Fibroblast of mammary gland (primary cell): ENCODE measurements around the gene PRICKLE2.
A peak's percentile ranks its signal among the peaks of the same experiment; 100 is the strongest.

Experiments
- DNase-seq: peaks from one replicate; pipeline ENCODE4 v3.0.0-alpha.2; 2010; ENCODE audit warnings: low read depth
- H3K4me3 ChIP-seq: 2 replicates; pipeline ENCODE4 v1.5.1; 2011; ENCODE audit warnings: low read depth, mild to moderate bottlenecking, low read length, moderate library complexity; ENCODE audit not compliant: control insufficient read depth
- TF ChIP-seq, protein P1 (sequence below): conservative IDR thresholded peaks from 2 replicates; pipeline ENCODE4 v1.5.1; 2011; ENCODE audit warnings: low read depth, low read length, inconsistent platforms; ENCODE audit not compliant: control insufficient read depth, insufficient read depth

PRICKLE2 gene

GRCh38 chr3:64145438-64145837, 79.8 kb downstream of the PRICKLE2 start:
- TF ChIP-seq, protein P1, sequence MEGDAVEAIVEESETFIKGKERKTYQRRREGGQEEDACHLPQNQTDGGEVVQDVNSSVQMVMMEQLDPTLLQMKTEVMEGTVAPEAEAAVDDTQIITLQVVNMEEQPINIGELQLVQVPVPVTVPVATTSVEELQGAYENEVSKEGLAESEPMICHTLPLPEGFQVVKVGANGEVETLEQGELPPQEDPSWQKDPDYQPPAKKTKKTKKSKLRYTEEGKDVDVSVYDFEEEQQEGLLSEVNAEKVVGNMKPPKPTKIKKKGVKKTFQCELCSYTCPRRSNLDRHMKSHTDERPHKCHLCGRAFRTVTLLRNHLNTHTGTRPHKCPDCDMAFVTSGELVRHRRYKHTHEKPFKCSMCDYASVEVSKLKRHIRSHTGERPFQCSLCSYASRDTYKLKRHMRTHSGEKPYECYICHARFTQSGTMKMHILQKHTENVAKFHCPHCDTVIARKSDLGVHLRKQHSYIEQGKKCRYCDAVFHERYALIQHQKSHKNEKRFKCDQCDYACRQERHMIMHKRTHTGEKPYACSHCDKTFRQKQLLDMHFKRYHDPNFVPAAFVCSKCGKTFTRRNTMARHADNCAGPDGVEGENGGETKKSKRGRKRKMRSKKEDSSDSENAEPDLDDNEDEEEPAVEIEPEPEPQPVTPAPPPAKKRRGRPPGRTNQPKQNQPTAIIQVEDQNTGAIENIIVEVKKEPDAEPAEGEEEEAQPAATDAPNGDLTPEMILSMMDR, result no peak
- no peak overlapping the region for H3K4me3 ChIP-seq
- no peak for DNase-seq

DNA sequence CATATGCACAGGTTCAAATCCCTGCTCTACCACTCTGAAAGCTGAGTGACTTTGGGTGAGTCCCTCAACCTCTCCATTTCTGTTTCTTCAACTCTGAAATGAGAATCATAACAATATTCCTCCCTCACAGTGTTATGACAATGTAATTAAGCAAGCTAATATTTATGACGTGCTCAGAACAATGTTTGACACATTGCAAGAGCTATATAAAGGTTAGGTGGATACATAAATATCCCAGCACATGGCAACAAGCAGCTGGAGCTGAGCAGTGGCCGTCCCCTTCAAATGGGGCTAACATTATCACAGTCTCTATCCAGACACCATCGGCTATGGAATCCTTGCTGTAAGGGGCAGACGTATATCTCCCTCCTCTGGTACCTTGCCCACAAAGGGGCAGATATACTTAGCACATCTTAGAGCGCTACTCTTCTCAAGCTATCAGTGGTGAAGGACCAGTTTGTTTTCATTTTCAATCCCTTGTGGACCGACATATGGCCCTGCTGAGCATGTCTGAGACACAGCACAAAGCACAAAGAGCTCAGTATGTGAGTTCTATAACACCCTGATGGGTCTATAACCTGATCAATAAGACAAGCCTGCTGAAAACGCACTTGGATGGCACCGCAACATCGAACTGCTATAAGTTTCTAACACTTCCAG, 80.9 kb downstream of the PRICKLE2 start:
- TF ChIP-seq, protein P1, result no peak
- no peak overlapping the region for H3K4me3 ChIP-seq
- no peak for DNase-seq

DNA sequence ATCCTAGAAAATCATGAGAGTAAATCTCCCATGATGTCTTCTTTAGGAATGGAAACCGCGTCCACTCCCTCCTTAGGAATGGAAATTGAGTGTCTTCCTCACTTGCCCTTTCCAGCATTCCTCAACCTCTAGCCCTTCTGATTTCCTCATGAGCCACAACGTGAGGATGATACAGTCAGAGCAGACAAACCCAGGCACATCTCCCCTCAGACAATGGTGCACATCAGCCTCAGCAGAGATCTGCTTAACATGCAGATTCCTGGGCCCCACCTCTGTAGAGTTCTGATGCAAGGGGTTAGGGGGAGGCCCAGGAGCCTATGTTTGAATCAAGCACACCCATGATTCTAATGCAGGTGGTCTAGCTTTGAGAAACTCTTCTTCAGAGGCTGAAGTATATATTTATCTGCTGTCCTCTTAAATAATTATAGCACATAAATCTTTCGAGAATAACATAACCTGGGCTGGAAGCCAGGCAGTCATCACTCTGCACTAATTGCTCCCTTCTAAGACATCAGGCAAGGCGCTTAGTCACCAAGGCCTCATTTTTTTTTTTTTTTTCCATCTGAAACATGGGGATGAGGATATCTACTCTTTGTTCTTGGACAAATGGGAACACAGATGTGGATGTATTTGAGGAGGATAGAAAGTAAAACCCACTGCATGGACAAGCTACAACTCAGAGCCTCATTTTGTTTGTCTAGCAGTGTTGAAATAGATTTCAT, 81.7 kb downstream of the PRICKLE2 start:
- no peak overlapping the region for H3K4me3 ChIP-seq
- peak; percentile 83 for DNase-seq
- TF ChIP-seq, protein P1, result no peak

GRCh38 chr3:64141476-64141875, 83.8 kb downstream of the PRICKLE2 start:
- no peak for DNase-seq
- H3K4me3 ChIP-seq, result no peak overlapping the region
- TF ChIP-seq, protein P1, result no peak

- no peak overlapping the region for H3K4me3 ChIP-seq
- no peak for DNase-seq
- TF ChIP-seq, protein P1, result no peak
Measured at GRCh38 chr3:64140651-64141050, 84.6 kb downstream of the PRICKLE2 start.

DNA sequence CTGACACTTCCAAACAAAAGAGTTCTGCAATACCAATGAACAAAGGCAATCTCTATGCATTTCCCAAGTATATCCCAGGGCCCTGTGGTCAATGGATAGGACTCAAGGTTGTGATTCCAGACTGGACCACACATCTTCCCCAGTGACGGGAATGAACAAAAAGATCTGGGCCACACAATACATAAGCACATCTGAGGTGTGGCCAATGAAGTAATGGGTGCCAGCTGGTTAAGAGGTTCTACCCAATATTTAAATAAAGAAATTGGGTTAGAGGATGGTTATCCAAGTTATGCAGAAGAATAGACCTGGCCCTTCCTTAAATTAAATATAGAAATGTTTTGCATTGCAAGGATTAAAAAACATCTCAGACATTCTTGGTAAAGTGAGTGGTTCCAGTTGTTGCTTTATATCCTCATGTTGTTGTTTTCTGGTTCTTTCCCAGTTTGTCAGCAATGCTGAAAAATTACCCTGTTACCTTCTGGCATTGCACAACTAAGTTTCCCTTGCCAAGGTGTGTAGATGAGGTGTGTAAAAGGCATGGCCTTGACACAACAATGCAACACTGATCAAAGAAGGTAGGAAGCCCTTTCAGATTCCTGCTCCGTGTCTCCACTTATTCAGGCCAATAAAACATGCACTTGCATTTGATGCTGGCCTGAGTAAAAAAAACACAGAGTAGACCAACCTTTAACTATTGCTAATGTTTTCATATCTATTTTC, 86.5 kb downstream of the PRICKLE2 start:
- no peak overlapping the region for H3K4me3 ChIP-seq
- DNase-seq, result no peak
- TF ChIP-seq, protein P1, result no peak
